ENCODE results near the gene KLRC2. TPM values are rescaled to one million over a fixed set of nuclear protein-coding genes. Genes with fewer than 3 reads are reported as not detected.

Gene KLRC2
- total RNA-seq, 2 donors from 2014 or later: 0.27 TPM; not detected in 1

GRCh38 chr12:10409392-10409791 is 26.4 kb downstream of the KLRC2 start, which contains the start of gene KLRC4:
TSS of gene KLRC4 (minus strand) at chr12:10409757. CDS start at chr12:10409575, 182 bp downstream.
- H3K27ac ChIP-seq: no peak within 1 kb of the TSS
- H3K36me3 ChIP-seq: no peaks in the 10 kb centered on the region
- intact Hi-C loops (cut with DNase I): no loop called here
- no peak for DNase-seq (ENCODE audit: low spot score)
- no peaks in the 10 kb centered on the region for H3K9me3 ChIP-seq
- H3K4me3 ChIP-seq: no peak within 1 kb of the TSS
- WGBS: 0% methylated on average over 1 of the region's 1 CpG
- H3K4me1 ChIP-seq (replicated peaks): no peaks in the 10 kb centered on the region
- TF ChIP-seq POLR2AphosphoS5 (IDR thresholded peaks at IDR 0.05) (no peak), CTCF (IDR thresholded peaks at IDR 0.05) (no peak), POLR2A (IDR thresholded peaks at IDR 0.05) (no peak)
- H3K27me3 ChIP-seq (replicated peaks; ENCODE audit: insufficient read depth): no peaks in the 10 kb centered on the region

GRCh38 chr12:10408842-10409241 is 27.0 kb downstream of the KLRC2 start:
- intact Hi-C loops (cut with DNase I): no loop called here
- Histone ChIP-seq H3K4me3 (no peak overlapping the region), H3K36me3 (no peaks in the 10 kb centered on the region), H3K4me1 (replicated peaks) (no peaks in the 10 kb centered on the region), H3K27me3 (replicated peaks; ENCODE audit: insufficient read depth) (no peaks in the 10 kb centered on the region), H3K9me3 (no peaks in the 10 kb centered on the region), H3K27ac (no peak overlapping the region)
- 78% methylated on average over 3 of the region's 3 CpGs for WGBS
- TF ChIP-seq POLR2A (IDR thresholded peaks at IDR 0.05) (no peak), CTCF (IDR thresholded peaks at IDR 0.05) (no peak), POLR2AphosphoS5 (IDR thresholded peaks at IDR 0.05) (no peak)
- no peak for DNase-seq (ENCODE audit: low spot score)

DNA sequence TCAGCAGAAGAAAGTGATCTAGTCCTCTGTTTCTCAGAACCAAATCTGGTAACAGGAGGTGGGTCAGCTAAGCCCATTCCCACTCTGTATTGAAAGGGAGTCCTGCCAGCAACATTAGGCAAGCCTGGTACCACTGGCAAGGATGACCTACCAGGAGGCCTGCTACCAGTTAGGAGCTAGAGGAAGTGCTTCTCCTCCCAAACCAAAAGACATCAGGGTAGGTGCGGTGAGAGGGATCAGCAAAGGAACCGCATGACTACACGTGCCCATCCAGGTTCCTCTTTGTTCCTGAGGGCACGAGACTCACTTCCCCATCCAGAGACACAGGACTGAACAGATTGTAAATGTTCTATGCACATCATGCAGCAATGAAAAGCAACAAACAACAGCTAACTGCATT is 29.1 kb downstream of the KLRC2 start:
- H3K36me3 ChIP-seq: no peaks in the 10 kb centered on the region
- intact Hi-C loops (cut with DNase I): no loop called here
- DNase-seq (ENCODE audit: low spot score): no peak
- no peak for TF ChIP-seq POLR2A (IDR thresholded peaks at IDR 0.05)
- no peak for TF ChIP-seq POLR2AphosphoS5 (IDR thresholded peaks at IDR 0.05)
- TF ChIP-seq CTCF (IDR thresholded peaks at IDR 0.05): no peak
- no peak overlapping the region for H3K27ac ChIP-seq
- WGBS: 72% methylated on average over 4 of the region's 4 CpGs
- H3K9me3 ChIP-seq: no peaks in the 10 kb centered on the region
- no peak overlapping the region for H3K4me3 ChIP-seq
- no peaks in the 10 kb centered on the region for H3K27me3 ChIP-seq (replicated peaks; ENCODE audit: insufficient read depth)
- no peaks in the 10 kb centered on the region for H3K4me1 ChIP-seq (replicated peaks)

DNA sequence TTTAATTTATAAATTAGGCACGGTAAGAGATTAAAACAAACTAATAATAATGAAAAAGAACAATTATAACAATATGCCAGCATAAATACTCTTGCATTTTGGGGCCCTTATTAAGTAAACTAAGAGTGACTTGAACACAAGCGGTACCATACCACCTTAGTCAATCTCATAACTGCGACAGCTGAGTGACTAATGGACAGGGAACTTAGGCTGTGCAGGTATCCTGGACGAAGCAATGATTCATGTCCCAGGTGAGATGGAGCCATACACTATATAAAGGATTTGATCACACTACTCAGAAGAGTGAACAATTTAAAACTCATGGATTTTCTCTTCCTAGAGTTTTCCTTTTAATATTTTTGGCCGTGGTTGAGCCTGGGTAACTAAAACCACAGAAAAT is 30.5 kb downstream of the KLRC2 start:
- 95% methylated on average over 5 of the region's 5 CpGs for WGBS
- intact Hi-C loops (cut with DNase I): no loop called here
- no peaks in the 10 kb centered on the region for H3K4me1 ChIP-seq (replicated peaks)
- H3K27me3 ChIP-seq (replicated peaks; ENCODE audit: insufficient read depth): no peaks in the 10 kb centered on the region
- no peak for DNase-seq (ENCODE audit: low spot score)
- no peaks in the 10 kb centered on the region for H3K9me3 ChIP-seq
- TF ChIP-seq CTCF (IDR thresholded peaks at IDR 0.05) (no peak), POLR2A (IDR thresholded peaks at IDR 0.05) (no peak), POLR2AphosphoS5 (IDR thresholded peaks at IDR 0.05) (no peak)
- no peak overlapping the region for H3K27ac ChIP-seq
- no peaks in the 10 kb centered on the region for H3K36me3 ChIP-seq
- no peak overlapping the region for H3K4me3 ChIP-seq

DNA sequence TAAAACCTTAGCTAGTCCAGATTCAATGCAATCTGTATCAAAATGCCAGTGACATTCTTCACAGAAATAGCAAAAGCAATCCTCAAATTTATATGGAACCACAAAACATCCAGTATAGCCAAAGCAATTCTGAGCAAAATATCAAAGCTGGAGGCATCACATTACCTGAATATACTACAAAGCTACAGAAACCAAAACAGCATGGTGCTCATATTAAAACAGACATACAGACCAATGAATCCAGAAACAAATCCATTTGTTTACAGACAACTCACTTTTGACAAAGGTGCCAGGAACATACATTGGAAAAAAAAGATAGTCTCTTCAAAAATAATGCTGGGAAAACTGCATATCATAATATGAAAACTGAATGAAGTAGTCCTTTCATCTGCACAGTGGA is 31.0 kb downstream of the KLRC2 start:
- no peaks in the 10 kb centered on the region for H3K27me3 ChIP-seq (replicated peaks; ENCODE audit: insufficient read depth)
- no peak for DNase-seq (ENCODE audit: low spot score)
- H3K27ac ChIP-seq: no peak overlapping the region
- intact Hi-C loops (cut with DNase I): no loop called here
- no peaks in the 10 kb centered on the region for H3K36me3 ChIP-seq
- H3K9me3 ChIP-seq: no peaks in the 10 kb centered on the region
- H3K4me3 ChIP-seq: no peak overlapping the region
- TF ChIP-seq CTCF (IDR thresholded peaks at IDR 0.05) (no peak), POLR2AphosphoS5 (IDR thresholded peaks at IDR 0.05) (no peak), POLR2A (IDR thresholded peaks at IDR 0.05) (no peak)
- H3K4me1 ChIP-seq (replicated peaks): no peaks in the 10 kb centered on the region

Measured in prostate gland (tissue), 2 donors.